ENCODE measurements around the gene SZT2.
"Not testable (repeated sequence)": the region's sequence is repeated elsewhere in the genome, so short reads cannot be mapped to it uniquely, and the experiment has no call there.

Gene SZT2

DNA sequence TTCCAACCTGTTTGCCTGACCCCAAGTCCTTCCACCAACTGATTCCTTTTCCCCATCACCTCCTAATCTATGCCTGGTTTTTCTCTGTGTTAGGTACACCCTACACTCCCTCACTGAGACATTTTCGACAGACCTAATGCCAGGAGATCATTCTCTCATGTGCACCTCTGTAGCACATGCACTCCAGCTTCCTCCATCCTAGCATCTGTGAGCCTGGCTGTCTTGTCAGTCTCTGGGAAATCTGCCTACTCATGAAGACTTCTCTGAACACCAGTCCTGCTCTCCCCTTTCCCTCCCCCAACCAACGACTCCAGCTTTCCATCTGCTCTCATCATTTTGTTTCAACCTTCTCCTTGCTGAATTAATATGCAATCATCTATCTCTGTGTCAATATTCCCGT lies 1.1 kb upstream of the SZT2 start:
- no peak for DNase-seq (ENCODE audit: low read depth in 2 of 2)

DNA sequence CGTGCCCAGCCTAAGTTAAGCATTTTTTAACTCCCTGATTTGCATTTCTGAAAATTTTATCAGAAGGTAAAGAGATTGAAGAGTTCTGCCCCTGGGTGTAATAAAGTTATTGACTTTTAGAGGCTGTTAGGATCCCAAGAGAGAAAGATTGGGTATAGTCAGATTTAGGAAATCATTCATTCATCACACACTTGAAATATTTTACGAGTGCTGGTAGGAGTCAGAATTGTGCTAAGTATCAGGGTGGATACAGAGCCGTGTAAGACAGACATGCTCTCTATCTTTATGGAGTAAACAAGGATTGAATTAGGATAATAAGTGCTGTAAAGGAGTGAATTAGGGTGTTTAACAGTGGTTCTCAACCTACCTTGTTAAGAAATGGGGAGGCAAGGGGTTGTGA lies 3.0 kb downstream of the SZT2 start:
- DNase-seq (ENCODE audit: low read depth in 2 of 2) = no peak

DNA sequence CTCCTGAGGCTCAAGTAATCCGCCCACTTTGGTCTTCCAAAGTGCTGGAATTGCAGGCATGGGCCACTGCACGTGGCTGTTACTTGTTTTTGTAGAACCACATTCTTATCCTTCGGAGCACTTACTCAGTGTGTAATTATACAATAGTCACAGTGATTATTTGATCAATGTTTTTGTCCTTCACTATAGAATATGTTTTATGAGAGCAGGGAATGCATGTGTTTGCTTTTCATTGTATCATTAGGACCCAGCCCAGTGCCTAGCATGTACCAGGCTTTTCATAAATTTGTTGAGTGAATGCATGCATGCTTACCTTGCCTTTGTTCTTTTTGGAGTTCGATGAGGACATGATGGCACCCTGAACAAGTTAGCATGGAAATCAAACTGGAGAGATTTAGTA lies 5.8 kb downstream of the SZT2 start:
- no peak for DNase-seq (ENCODE audit: low read depth in 2 of 2)

DNA sequence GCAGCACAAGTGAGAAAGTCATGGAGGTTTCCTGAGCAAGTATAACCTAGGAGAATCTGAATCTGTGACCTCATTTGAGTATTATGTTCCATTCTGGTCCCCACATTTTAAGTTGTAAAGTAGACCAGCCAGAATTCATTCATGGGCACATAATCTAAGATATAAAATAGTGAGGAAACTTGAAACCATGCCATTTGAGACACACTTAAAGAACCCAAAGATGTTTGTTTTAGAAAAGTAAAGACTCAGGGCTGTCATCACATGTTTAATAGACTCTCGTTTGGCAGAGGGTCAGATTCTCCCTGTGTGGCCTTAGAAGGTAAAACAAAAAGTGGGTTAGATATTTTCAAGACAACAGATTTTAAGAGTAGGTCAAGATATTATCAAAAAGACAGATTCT lies 6.4 kb downstream of the SZT2 start:
- DNase-seq (ENCODE audit: low read depth in 2 of 2) = no peak

DNA sequence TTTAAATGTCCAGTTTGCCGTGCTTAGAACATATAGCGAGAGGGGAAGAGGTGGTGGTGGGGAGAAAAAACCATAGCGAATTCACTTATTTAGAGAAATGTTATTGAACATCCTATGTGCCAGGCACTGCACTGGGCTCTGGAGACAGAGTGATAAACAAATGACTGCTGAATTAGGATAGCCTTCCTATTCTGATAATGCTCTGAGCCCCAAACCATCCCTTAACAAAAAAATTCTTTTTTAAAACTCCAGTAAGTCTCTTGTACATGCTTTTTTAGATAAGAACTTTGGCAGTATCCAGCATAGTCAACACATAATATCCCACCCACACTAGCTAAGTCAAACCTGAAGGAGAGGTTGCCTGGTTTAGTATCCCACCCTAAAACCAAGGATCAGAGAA lies 8.5 kb downstream of the SZT2 start:
- DNase-seq (ENCODE audit: low read depth in 2 of 2) = no peak

DNA sequence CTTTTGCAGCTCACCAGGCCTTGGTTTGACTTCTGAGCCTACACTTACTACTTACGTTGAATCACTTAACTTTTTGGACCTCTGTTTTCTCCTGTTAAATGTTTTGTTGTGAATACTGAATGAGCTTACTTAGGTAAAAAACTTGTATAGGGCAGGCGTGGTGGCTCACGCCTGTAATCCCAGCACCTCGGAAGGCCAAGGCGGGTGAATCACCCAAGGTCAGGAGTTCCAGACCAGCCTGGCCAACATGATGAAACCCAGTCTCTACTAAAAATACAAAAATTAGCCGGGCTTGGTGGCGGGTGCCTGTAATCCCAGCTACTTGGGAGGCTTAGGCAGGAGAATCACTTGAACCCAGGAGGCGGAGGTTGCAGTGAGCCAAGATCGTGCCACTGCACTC lies 10.7 kb downstream of the SZT2 start:
- not testable (repeated sequence) for DNase-seq (ENCODE audit: low read depth in 2 of 2)

DNA sequence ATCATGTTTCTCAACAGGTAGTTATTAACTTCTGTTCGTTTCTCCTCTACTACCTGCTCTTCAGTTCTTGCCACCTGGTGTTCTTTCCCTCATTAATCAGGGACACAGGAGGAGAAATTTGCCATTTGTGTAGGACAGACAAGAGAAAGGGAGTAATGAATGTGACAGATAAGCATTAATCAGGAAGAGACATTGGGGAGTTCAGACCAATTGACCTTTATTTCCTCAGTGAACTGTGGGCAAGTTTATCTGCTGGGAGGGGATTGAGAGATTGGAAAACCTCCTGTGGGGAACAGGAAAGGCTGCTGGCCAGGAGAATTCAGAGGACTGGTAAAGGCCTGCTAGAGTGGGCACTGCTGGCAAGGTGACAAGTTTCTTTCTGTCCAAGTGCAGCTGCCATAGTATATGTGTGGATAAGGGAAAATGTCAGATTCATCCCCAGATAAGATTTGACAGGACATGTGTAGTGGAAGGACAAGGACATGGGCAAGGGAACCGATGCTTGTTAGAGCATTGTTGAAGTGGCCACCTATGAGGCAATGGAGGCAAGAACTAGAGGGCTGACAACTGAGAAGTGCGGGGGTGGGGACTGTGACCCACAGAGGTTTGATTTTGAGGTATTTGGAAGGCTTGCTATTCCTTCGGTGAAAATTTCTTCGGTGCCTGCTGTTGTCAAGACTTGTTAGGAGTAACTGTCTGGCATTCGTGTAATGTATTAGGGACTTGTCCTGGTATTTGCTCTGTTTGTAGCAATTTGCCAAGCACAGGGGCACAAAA lies 12.6 kb downstream of the SZT2 start:
- DNase-seq (ENCODE audit: low read depth in 2 of 2) = no peak

DNA sequence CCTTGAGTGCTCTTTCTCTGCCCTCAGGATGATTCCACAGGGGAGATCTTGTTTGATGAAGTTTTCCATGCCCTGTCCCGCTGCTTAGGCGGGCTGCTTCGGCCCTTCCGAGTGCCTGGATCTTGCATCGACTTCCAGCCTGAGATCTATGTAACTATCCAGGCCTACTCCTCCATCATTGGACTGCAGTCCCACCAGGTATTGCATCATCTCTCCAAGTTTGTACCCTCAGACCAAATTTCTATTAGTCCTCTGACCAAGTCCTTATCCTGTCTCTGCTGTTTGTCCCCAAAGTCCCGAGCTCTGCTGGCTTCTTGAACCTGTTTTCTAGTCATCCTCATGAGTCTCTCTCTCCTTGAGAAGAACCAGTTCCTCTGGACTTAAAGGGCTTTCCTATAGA lies 14.7 kb downstream of the SZT2 start:
- DNase-seq (ENCODE audit: low read depth in 2 of 2) = no peak

DNA sequence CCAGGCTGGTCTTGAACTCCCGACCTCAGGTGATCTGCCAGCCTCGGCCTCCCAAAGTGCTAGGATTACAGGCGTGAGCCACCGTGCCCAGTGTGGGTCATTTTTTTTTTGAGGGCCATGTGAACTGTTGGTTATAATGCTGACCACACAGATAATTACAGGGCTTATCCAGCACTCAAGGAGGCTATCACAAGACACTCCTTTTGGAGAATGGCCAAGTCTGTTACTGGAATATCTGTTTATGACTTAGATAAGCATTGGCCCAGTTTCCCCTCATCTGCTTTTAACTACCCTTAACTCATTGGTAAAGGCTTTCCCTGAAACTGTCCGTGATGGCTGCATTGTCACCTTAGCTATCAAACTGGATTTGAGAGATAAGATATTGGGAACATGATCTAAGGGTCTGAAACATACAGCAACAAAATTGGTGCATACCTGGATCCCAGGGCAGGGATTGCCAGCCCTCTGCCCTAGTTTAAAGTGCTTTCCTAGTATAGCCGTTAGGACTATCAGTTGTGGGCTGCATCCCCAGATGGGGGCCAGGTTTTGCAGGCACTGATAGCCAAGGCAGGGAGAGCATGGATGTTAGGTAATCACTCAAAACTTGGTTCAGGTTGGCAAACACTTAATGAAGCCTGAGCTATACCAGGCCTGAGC lies 15.6 kb downstream of the SZT2 start:
- no peak for DNase-seq (ENCODE audit: low read depth in 2 of 2)

DNA sequence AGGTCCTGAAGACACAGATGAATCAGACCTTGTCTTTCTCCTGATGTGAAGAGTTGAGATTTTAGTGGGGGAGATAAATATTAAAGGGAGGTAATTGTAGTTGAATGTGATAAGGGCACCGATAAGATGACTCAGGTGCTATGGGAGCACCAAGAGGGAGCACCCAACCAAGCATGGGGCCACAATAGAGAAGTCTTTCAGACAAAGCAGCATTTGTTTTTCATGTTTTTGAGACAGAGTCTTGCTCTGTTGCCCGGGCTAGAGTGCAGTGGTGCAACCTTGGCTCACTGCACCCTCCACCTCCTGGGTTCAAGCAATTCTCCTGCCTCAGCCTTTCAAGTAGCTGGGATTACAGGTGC lies 16.2 kb downstream of the SZT2 start:
- no peak for DNase-seq (ENCODE audit: low read depth in 2 of 2)

DNA sequence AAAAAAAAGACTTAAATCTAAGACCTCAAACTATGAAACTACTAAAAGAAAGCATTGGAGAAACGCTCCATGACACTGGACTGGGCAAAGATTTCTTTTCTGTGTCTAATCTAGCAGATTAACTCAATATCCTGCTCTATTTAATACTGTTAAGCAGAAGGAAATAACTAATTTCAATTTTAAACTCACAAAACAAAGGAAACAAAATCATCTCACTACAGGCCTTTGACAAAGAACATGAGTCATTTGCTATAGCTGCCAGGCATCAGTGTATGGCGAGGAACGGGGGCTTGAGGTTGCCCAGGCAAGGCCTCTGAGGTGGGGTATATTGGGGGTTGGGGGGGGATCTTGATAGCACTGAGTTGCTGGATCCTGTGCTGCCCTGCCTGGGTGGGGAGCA lies 20.9 kb downstream of the SZT2 start:
- no peak for DNase-seq (ENCODE audit: low read depth in 2 of 2)

DNA sequence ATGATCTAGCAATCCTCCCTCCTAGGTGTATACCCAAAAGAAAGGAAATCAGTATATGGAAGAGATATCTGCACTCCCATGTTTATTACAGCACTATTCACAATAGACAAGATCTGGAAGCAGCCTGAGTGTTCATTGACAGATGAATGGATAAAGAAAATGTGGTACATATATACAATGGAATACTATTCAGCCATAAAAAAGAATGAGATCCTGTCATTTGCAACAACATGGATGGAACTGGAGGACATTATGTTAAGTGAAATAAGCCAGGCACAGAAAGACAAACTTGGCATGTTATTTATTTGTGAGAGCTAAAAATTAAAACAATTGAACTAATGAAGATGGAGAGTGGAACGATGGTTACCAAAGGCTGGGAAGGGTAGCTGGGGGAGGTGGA lies 23.7 kb downstream of the SZT2 start:
- DNase-seq (ENCODE audit: low read depth in 2 of 2) = not testable (repeated sequence)

DNA sequence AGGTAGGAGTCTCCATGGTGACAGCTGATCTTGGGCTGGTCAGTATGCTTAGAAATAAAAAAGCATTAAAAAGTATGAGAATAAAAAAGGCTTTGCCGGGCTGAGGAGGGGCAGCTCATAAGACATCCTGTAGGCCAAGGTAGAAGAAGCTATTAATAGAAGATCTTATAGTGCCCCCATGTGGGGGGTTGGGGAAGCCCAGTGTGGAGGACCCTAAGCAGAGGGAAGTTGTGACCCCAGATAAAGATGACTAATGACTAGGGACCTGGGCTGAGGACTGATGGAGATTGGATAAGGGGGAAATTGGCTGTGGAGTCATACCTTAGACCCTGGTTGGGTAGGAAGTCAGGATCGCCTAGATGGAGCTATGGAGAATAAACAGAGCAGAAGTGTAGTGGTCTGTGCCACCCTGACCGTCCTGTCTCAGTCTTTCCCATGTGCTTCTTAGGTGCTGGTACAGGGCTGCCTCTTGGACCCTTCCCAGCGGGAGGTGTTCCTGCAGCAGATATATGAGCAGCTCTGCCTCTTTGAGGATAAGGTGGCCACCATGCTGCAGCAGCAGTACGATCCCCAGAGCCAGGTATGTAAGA lies 25.0 kb downstream of the SZT2 start:
- peak; percentile 22 to 37 for DNase-seq (ENCODE audit: low read depth in 2 of 2)

DNA sequence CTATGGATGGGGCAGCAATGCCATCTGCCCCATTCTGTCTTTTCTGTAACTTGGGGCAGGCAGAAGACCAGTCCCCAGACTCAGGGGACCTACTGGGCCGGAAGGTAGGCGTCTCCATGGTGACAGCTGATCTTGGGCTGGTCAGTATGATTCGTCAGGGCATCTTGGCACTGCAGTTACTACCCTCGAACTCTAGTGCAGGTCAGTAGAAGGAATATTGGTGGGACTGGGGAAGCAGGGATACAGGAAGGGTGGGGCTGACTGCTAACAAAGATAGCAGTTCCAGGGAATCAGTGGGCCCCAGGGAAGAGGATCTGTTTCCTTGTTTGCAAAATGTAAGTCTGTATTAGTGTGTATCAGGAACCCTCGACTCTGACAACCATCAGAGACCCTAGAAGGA lies 26.2 kb downstream of the SZT2 start:
- no peak for DNase-seq (ENCODE audit: low read depth in 2 of 2)

DNA sequence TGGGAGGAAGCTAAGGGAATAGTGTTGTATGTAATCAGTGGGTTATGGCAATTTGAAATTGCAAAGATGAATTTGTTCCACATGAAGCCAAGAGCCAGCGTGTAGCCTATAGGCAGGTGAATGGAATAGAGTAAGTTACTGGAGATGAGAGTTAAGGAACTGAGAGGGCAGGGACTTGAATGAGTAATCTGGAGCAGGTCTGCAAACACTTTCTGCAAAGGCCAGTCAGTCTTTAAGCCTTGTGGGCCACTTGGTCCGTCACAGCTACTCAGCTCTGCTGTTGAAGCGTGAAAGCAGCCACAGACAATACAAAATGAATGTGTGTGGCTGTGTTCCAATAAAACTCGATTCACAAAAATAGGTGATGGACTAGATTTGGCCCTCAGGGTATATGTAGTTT lies 29.2 kb downstream of the SZT2 start:
- no peak for DNase-seq (ENCODE audit: low read depth in 2 of 2)

DNA sequence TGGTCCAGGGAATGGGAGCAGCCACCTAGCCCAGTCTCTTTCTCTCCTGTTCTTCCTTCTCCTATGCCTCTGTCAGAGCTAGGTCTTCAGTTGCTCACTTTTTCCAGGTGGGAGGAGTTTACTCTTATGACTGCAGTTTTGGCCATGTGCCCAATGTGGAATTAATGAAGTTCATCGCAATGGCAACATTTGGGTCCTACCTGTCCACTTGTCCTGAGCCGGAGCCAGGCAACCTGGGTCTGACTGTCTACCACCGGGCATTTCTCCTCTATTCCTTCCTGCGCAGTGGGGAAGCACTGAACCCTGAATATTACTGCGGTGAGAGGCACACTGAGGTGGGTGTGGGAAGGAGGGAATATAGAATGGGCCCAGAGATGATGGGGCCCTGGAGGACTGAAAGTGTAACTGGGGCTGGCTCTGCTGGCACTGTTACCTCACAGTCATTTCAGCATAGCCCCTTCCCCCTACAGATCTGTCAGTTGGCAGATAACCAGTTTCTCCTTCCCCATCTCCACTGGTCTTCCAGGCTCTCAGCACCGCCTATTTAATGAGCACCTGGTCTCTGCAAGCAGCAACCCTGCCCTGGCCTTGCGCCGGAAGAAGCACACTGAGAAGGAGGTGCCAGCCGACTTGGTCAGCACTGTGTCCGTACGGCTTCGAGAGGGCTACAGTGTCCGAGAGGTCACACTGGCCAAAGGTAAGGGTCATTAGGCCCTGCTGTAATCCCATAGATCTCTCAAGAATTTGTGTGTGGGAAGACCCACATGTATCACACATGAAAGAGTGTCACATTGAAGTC lies 30.1 kb downstream of the SZT2 start:
- no peak for DNase-seq (ENCODE audit: low read depth in 2 of 2)

DNA sequence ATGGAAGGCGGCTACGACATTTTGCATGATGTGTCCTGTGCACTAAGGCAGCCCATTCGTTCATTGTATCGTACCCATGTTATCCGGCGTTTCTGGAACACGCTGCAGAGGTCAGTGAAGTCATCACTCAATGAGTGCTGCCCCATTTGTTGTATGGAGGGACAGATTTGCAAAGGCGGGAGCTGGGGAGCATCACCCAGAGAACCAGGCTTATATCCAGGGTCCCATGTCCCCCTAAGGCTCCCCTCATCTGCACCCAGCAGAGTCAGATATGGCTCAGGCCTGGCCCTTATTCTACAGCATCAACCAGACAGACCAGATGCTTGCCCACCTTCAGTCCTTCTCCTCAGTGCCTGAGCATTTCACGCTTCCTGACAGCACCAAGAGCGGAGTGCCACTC lies 31.2 kb downstream of the SZT2 start:
- no peak for DNase-seq (ENCODE audit: low read depth in 2 of 2)

DNA sequence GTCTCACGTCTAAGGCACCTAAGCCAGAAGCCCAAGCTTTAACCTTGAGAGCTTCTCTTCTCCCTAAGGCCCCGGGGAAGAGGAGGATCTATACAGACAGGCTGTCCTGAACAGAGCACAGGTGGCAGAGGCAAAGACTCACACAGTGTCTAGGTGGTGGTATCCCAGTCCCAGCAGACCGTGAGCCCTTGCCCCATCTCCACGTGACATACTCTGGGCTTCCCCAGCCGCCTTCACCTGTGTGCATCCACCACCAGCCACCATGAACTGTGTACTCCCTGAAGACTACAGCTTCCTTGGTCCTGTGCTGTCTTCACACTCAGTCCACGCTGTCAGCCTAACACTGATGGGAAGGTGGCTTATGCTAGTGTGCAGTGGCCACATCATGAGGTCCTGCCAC lies 31.7 kb downstream of the SZT2 start:
- no peak for DNase-seq (ENCODE audit: low read depth in 2 of 2)

DNA sequence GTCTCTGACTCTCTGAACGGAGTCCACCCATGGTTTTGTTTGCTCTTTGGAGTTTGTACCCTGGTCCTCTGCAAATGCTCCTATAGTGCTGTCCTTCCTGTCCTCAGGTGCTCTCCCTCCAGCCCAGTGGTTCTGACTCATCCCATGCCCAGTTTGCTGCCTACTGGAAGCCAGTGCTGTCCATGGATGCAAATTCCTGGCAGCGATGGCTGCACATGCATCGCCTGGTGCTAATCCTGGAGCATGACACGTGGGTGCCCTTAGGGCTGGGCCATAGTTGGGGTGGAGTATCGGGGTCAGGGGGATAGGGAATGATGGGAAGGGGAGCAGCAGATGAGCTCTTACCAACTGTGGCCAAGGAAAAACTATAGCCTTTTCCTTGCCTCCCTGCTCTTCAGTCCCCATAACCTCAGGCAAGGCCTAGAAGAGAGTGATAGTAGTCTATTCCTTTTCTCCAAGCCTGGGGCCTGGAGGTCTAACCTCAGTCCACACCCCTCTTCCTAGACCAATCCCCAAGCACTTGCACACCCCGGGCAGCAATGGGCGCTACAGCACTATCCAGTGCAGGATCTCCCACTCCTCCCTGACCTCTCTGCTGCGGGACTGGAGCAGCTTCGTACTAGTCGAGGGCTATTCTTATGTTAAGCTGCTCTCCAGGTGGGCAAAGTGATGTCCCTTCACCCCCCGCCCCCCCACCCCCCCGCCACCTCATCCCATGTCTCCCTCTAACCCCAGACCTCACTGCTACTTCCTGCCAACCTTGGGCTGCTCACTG lies 32.5 kb downstream of the SZT2 start:
- no peak for DNase-seq (ENCODE audit: low read depth in 2 of 2)

DNA sequence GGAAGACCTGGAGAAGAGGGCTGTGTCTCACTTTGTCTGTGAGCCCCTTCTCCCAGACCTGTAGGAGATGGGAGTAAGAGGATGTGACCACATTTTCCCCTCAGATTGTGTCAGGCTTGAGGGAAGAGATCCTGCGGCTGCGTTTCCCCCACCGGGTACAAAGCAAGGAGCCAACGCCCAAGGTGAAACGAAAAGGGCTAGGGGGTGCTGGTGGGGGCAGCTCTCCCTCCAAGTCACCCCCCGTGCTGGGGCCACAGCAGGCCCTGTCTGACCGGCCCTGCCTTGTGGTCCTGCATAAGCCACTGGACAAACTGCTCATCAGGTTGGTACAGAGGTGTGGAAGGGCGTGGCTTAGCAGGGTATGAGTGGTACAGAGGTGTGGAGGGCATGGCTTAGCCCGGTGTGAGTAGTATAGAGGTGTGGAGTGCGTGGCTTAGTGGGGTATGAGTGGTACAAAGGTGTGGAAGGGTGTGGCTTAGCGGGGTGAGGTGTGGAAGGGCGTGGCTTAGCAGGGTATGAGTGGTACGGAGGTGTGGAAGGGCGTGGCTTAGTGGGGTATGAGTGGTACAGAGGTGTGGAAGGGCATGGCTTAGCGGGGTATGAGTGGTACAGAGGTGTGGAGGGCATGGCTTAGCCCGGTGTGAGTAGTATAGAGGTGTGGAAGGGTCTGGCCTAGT lies 33.4 kb downstream of the SZT2 start:
- DNase-seq (ENCODE audit: low read depth in 2 of 2) = no peak
